HG03520 (cell line): ENCODE results near the gene ULBP2.
A peak's percentile ranks its signal among the peaks of the same experiment; 100 is the strongest.
"Not testable (repeated sequence)": the region's sequence is repeated elsewhere in the genome, so short reads cannot be mapped to it uniquely, and the experiment has no call there.

Experiments used
- ATAC-seq: cut with Tn5 transposase; IDR thresholded peaks from one replicate; pipeline ENCODE4 v1.9.1; 2021; ENCODE audit warnings: mild to moderate bottlenecking, moderate library complexity; ENCODE audit not compliant: unreplicated experiment

The ULBP2 gene

DNA sequence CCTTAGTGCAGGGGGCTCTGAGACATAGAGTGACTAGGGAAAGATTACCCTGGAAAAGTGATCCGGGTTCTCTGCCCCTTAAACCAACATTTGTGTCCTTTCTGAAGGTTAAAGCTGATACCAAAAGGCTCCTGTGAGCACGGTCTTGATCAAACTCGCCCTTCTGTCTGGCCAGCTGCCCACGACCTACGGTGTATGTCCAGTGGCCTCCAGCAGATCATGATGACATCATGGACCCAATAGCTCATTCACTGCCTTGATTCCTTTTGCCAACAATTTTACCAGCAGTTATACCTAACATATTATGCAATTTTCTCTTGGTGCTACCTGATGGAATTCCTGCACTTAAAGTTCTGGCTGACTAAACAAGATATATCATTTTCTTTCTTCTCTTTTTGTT, 6.8 kb downstream of the ULBP2 start:
- ATAC-seq, result no peak

DNA sequence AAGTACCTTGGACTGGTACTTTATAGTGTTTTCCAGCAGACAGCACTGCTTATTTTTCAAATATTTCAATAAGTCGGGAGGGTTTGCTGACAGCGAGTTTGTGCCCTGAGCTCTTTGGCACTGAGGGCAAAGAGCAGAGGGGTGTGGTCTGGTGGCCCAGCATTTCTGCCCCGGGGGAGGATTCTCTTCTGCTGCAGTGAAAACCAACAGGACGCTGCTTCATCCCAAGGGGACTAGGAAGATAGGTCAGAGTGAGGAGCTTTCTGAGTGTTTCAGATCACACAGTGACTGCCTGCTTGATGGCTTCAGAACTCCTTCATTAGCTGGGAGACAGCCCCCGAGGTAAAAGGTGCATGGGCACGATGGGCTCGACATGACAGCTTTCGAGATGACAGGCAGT, 8.6 kb downstream of the ULBP2 start:
- no peak for ATAC-seq

- ATAC-seq, result no peak
Observed at GRCh38 chr6:149951096-149951495, 9.3 kb downstream of the ULBP2 start.

DNA sequence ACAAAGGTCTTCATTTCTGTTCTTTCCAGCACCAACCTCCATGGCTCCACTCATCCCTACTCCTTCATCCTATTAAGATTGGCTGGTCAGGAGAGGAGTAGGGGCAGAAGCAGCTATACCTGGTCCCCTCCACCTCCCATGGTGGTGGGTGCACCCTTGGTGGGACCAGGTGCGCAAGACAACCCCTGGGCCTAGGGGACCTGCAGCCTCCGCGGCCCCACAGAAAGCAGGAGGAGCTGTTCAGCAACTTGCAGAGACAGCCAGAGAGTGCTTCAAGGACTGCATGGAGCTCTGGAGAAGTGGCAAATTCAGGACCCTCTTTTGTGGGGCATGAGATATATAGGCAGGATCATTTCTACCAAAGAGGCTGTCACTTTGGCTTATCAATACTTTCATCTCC, 9.8 kb downstream of the ULBP2 start:
- ATAC-seq, result no peak

DNA sequence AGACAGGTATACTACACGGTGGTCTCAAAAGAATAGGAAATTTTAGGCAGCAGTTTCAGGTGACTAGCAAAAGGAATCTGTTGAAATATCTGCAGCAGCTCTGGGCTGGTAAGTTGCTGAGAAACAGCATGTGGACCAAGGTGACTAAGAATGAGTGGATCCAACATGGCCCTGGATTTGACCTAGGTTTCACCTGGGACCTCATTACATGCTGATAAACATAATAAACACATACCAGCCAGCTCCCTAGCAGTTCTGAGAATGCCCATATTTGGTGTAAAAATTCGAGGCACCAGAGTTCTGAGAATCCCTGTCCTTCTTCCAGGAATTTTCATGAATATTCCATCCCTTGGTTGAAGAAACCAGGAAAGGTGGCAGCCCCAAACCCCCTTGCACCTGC, 11.6 kb downstream of the ULBP2 start:
- not testable (repeated sequence) for ATAC-seq

- not testable (repeated sequence) for ATAC-seq
Observed at GRCh38 chr6:149953934-149954327, 12.1 kb downstream of the ULBP2 start.

GRCh38 chr6:149954328-149954983, 12.6 kb downstream of the ULBP2 start:
- not testable (repeated sequence) for ATAC-seq

DNA sequence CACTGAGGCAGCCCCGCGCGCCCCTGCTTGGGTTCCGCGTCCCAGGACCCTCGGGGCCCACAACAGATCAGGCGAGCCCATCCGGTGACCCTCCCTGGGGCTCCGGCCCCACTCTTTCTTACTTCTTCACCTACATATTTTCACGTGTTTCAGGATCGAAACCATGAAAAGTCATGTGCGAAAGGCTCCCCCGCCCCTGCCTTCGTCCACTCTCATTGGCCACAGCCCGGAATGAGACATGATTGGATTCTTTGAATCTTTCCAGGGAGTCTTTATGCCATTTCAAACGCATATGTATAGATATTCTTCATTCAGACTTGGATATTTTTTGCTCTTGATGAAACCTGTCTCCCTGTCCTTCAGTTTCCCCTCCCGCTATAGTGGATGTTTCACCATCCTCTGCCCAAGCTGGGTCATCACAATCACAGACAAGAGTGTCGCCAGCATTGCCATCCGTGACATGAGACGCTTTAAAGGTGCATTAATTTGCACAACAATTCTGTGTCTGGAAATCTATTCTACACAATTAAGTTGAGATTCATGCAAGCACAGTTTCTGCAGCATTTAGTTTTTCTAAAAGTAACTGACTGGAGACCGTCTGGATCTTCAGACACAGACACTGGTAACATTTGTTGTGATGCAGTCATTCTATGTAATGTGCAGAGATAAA, 13.3 kb downstream of the ULBP2 start:
- not testable (repeated sequence) for ATAC-seq

DNA sequence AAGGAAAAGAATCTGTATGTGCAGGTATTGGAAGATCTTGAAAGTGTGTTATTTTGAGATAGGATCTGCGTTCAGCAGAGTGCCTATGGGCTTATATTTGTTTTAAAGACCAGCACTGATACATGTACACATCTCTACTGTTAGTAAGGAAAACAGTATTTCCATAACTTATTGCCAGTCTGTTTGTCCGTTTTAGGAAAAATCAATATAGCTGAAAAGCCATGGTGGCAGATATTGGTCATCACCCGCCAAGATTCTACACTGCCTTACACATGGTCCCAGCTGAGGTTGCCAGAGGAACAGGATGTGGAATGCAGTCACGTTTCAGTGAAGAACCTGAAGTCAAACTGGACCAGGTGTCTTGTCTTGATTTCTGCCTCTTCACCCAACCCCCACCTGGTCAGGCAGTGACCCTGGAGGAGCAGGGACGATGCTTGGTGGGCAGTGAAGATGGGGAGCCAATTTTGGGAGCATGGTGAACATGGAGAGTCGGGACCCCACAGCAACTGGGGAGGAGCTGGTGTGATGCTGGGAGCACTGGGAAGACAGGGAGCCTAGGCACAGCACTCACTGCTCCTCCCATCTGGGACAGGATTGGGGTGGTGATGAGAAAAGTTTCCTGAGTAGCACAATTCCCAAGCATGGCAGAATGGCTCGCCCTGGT, 14.0 kb downstream of the ULBP2 start:
- not testable (repeated sequence) for ATAC-seq

DNA sequence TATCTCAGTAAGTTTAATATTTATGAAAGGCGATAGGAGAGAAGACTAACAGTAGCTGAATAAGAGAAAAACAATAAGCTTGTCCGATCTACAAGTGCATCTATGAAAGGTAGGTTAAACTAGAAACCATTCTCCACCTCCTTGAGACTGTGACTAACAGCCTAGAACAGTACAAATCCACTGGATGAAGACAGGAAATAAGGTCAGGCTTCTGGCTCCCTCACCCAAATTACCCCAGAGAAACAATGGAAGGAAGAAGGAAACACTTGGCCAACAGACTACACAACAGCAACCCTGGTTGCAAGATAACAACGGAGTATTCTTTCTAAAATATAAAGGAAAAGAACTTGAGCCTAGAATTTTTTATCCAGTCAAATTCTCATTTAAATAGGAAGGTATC, 16.3 kb downstream of the ULBP2 start:
- ATAC-seq, result not testable (repeated sequence)

DNA sequence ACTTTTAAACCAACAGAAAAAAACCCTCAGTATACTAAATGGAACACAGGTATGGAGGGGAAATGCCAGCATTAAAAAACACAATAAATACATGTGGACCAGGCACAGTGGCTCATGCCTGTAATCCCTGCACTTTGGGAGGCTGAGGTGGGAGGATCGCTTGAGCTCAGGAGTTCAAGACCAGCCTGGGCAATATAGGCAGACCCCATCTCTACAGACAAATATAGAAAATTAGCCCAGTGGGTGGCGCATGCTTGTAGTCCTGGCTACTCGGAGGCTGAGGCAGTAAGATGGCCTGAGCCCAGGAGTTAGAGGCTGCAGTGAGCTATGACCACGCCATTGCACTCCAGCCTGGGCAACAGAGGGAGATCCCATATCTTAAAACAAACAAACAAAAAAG, 18.0 kb downstream of the ULBP2 start:
- ATAC-seq, result not testable (repeated sequence)

DNA sequence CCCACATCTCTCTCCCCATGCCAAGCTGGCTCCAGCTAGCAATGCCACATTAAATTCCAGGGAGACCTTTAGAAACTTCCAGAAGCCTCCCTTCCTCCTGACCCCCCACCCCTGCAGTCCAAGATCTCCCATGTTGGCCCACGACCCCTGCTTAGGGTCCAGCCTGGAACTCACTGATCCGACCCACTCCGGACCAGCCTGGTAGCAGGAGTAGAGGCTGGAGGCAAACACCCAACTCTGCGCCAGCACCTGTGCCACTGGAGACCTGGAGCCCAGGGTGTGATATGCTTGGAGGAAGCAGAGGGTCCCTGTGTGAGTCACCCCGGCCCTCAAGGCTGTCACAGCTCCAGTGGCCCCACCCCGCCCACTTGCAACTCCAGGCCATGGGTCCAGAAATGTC, 18.7 kb downstream of the ULBP2 start:
- no peak for ATAC-seq

DNA sequence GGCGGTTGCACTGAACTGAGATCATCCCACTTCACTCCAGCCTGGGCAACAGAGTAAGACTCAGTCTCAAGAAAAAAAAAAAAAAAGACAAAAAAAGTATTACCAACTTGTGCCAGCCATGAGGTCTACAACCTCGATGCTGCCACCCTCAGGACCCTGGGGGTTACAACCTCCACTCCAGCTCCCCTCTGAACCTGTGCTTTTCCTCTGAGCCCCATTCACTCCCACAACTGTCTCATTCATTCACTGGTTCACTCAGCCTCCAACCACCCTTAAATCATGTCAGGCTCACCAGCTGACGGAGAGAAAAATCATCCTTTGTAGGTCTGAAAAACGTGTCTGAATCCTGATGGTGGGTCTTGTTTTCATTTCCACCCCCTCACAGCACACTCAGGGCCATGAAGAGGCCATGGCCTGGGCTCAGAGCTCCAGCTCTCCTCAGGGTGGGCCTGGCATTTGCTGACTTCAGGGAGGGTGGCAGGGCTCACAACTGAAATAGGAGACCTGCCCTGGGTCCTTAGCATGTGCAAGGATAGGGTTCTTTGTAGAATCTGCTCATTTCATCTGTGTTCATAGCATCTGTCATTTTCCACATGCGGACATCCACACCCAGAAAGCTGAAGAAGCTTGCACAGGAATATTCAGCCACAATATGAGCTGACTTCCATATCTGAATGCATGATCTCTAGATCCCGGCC, 20.1 kb downstream of the ULBP2 start:
- no peak for ATAC-seq

DNA sequence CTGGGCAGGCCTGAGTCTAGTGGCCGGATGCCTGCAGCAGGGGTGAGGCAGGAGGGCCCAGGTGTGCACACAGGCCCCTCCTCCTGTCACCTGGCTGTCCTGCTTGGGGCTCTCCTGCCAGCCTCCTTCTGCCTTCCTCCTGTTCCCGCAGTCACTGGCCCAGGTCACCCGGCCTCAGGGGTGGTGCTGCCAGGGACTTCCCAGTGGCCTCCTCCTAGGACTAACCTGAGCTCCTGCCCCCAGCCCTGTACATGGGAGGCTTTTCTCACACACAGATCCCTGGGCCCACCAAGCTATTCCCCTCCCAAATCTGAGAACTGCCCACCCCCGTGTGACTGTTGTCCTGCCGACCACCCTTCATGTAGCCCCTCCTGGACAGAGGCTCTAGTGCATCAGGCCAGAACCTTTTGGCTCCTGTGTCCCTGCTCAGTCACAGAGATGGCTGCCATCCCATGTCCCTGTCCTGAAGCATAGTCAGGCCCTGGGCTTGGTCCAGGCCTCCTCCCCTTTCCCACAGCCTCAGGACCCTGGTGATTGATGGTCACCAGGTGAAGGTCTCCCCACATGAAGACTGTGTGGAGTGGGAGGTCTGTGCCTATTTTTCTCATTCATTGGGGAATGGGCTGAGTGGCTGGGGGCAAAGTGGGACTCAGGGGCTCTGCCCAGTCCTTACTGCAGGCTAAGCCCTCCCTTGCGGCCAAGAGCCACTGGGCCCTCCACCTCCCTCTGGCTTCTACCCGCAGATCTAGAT, 20.8 kb downstream of the ULBP2 start:
- no peak for ATAC-seq

DNA sequence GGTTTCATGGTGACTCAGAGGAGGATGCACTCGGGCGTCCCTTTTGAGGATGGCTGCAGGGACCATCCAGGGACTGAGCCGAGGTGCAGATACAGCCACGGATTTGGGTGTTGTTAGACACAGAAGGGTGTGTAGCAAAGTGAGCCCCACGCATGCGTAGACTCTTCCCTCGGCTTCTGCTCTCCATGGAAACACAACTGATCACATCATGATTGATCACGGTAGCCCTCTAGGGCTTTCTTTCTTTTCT, 21.3 kb downstream of the ULBP2 start:
- peak; percentile 36 for ATAC-seq

DNA sequence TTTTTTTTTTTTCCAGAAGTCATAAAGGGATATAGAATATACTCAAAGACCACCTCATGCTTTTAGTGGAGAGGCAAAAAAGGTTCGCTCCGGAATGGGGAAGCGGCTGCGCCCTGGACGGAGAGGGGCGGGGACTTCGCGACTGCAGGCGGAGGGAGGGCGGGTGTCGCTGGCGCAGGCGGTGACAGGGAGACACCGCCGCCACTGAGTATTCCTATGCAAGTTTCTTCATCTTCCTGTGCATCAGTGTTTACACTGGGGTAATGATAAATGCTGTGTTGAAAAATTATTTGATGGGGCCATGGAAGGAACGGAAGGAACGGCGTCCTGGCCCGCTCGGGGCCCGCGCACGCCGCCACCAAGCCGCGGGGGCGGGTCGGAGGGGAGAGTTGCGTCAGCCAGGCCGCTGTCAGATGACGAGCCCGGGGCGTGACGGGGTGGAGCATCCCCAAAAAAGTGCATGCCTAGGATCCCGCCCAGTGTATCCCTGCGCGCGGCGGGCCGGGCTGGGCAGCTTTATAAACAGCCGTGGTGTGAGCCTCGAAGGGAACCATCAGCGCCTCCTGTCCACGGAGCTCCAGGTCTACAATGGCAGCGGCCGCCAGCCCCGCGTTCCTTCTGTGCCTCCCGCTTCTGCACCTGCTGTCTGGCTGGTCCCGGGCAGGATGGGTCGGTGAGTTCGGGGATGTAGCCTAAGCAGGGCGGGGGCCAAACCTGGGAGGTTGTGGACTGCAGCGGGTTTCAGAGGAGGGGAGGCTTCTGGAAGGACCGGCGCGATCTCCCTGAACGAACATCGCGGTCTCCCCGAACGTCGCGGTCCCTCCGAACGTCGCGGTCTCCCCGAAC, 21.9 kb downstream of the ULBP2 start, which contains the start of gene ULBP1:
TSS of gene ULBP1 (plus strand) at position 482 of the 846 bp plus-strand sequence. CDS start at position 589, 107 bp downstream.
- ATAC-seq, result peak; percentile 49

DNA sequence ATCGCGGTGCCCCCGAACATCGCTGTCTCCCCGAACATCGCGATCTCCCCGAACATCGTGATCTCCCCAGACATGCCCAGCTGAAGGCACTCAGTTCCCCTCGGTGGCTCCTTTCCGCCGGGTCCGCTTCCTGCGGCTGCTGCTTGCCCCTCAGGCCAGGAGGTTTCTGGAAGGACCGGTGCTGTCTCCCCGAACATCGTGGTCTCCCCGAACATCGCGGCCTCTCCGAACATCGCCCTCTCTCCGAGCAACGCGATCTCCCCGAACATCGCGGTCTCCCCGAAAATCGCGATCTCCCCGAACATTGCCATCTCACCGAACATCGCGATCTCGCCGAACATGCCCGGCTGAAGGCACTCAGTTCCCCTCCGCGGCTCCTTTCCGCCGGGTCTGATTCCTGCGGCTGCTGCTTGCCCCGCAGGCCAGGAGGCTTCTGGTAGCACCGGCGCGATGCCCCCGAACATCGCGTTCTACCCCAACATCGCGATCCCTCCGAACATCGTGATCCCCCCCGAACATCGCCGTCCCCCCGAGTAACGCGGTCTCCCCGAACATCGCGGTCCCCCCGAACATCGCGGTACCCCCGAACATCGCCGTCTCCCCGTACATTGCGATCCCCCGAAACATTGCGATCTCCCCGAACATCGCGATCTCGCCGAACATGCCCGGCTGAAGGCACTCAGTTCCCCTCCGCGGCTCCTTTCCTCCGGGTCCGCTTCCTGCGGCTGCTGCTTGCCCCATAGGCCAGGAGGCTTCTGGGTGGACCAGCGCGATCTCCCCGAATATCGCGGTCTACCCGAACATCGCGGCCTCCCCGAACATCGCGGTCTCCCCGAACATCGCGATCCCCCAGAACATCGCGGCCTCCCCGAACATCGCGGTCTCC, 22.7 kb downstream of the ULBP2 start:
- ATAC-seq, result no peak

GRCh38 chr6:149965194-149966020, 23.6 kb downstream of the ULBP2 start:
- ATAC-seq, result no peak
